HepG2 (cell line): ENCODE measurements around the gene NADK2. TPM values are rescaled to one million over a fixed set of nuclear protein-coding genes. Genes with fewer than 3 reads are reported as not detected.

Experiments
- ATF1 ChIP-seq: IDR thresholded peaks from 2 replicates; pipeline ENCODE4 v1.6.1; 2016; ENCODE audit warnings: mild to moderate bottlenecking, control low read depth
- CHD2 ChIP-seq: IDR thresholded peaks from 2 replicates; pipeline ENCODE4 v1.6.1; 2011; ENCODE audit warnings: low read depth, low read length, improper control_type of control experiment
- ERF ChIP-seq: IDR thresholded peaks from 2 replicates; pipeline ENCODE4 v1.6.1; 2018; ENCODE audit warnings: missing biosample characterization, missing genetic modification reagents
- ESRRA ChIP-seq: sonication (generic); formaldehyde crosslinking; IDR thresholded peaks from 2 replicates; pipeline ENCODE4 v1.5.1; 2020; ENCODE audit warnings: mild to moderate bottlenecking, low read depth, missing genetic modification reagents
- KDM1A ChIP-seq: IDR thresholded peaks from 2 replicates; pipeline ENCODE4 v1.6.1; 2016; ENCODE audit warnings: missing compliant biosample characterization
- KLF13 ChIP-seq: sonication (generic); formaldehyde crosslinking; IDR thresholded peaks from 2 replicates; pipeline ENCODE4 v1.4.0; 2020; ENCODE audit warnings: mild to moderate bottlenecking, missing genetic modification reagents
- MAZ ChIP-seq, 2 experiments: sonication (generic) in 1 of 2; formaldehyde crosslinking in 1 of 2; IDR thresholded peaks; 2 replicates each; pipeline versions ENCODE4 v1.5.0 to v1.6.1; 2012 to 2020; ENCODE audit warnings: low read depth in 2 of 2, mild to moderate bottlenecking in 2 of 2, borderline replicate concordance in 1 of 2, improper control_type of control experiment in 1 of 2, low read length in 1 of 2, missing genetic modification reagents in 1 of 2, moderate library complexity in 1 of 2
- MIXL1 ChIP-seq: IDR thresholded peaks from 2 replicates; pipeline ENCODE4 v1.6.1; 2016
- POLR2A ChIP-seq, 2 experiments: IDR thresholded peaks; 2 replicates each; pipeline ENCODE4 v1.6.1; 2011; ENCODE audit warnings: low read depth in 2 of 2, low read length in 2 of 2, mild to moderate bottlenecking in 1 of 2, moderate library complexity in 1 of 2; ENCODE audit not compliant: insufficient read depth in 1 of 2
- SAP130 ChIP-seq: IDR thresholded peaks from 2 replicates; pipeline ENCODE4 v1.6.1; 2016; ENCODE audit warnings: low read depth
- SIN3A ChIP-seq: IDR thresholded peaks from 2 replicates; pipeline ENCODE4 v1.6.1; 2011; ENCODE audit warnings: low read depth, mild to moderate bottlenecking, control low read depth, low read length, borderline replicate concordance
- SP140L ChIP-seq: sonication (generic); formaldehyde crosslinking; IDR thresholded peaks from 2 replicates; pipeline ENCODE4 v1.4.0; 2020; ENCODE audit warnings: missing genetic modification reagents, borderline replicate concordance
- UBTF ChIP-seq: sonication (generic); formaldehyde crosslinking; IDR thresholded peaks from 2 replicates; pipeline ENCODE4 v1.4.0; 2020; ENCODE audit warnings: mild to moderate bottlenecking, missing genetic modification reagents
- ZNF263 ChIP-seq: sonication (generic); formaldehyde crosslinking; IDR thresholded peaks from 2 replicates; pipeline ENCODE4 v1.4.0; 2020; ENCODE audit warnings: missing genetic modification reagents
- ZNF501 ChIP-seq: sonication (generic); formaldehyde crosslinking; IDR thresholded peaks from 2 replicates; pipeline ENCODE4 v1.5.1; 2020; ENCODE audit warnings: mild to moderate bottlenecking, moderate library complexity, missing genetic modification reagents
- ZNF564 ChIP-seq: sonication (generic); formaldehyde crosslinking; IDR thresholded peaks from 2 replicates; pipeline ENCODE4 v1.8.1; 2023; ENCODE audit warnings: mild to moderate bottlenecking, missing genetic modification reagents
- ZNF570 ChIP-seq: sonication (generic); formaldehyde crosslinking; IDR thresholded peaks from 2 replicates; pipeline ENCODE4 v1.4.0; 2020; ENCODE audit warnings: mild to moderate bottlenecking, missing genetic modification reagents, borderline replicate concordance
- ZNF607 ChIP-seq: sonication (generic); formaldehyde crosslinking; IDR thresholded peaks from 2 replicates; pipeline ENCODE4 v1.5.1; 2020; ENCODE audit warnings: missing genetic modification reagents, mild to moderate bottlenecking, borderline replicate concordance
- ZNF772 ChIP-seq: sonication (generic); formaldehyde crosslinking; IDR thresholded peaks from 2 replicates; pipeline ENCODE4 v1.5.0; 2020; ENCODE audit warnings: mild to moderate bottlenecking, missing genetic modification reagents
- ZSCAN5A ChIP-seq: sonication (generic); formaldehyde crosslinking; IDR thresholded peaks from 2 replicates; pipeline ENCODE4 v1.8.0; 2022; ENCODE audit warnings: mild to moderate bottlenecking, missing genetic modification reagents, borderline replicate concordance
- polyA plus RNA-seq, 8 experiments: library from polyadenylated mRNA; depleted of rRNA in 3 of 8; stranded (reverse) in 7 of 8; unstranded in 1 of 8; fragments of >200 nt; fragmentation: Illumina TruSeq in 4 of 8; extraction: Trizol in 4 of 8; gene quantifications; 2 replicates each; pipeline versions ENCODE4 v1.2.1 to v1.2.3, GENCODE V29; 2011 to 2016; ENCODE audit warnings: low read depth in 4 of 8, missing spikeins in 1 of 8, mixed read lengths in 1 of 8; ENCODE audit not compliant: insufficient read depth in 1 of 8
- total RNA-seq, 5 experiments: library from RNA; depleted of rRNA; stranded (reverse); fragments of >200 nt; fragmentation: Illumina TruSeq; extraction: Trizol; gene quantifications; 2 replicates each; pipeline ENCODE4 v1.2.3, GENCODE V29; 2016; ENCODE audit warnings: low read depth in 1 of 5
- TF ChIP-seq, protein P1 (sequence below): sonication (generic); formaldehyde crosslinking; IDR thresholded peaks from 2 replicates; pipeline ENCODE4 v1.5.1; 2020; ENCODE audit warnings: mild to moderate bottlenecking, missing genetic modification reagents, moderate library complexity
- TF ChIP-seq, protein P2 (sequence below): IDR thresholded peaks from 2 replicates; pipeline ENCODE4 v1.6.1; 2016; ENCODE audit warnings: low read depth, borderline replicate concordance

Gene NADK2
- total and polyA plus RNA-seq, 2 of the 13 experiments (the other 11 are each of a cell fraction or from before 2014, with no cell fraction given): 13.9 to 71.4 TPM

DNA sequence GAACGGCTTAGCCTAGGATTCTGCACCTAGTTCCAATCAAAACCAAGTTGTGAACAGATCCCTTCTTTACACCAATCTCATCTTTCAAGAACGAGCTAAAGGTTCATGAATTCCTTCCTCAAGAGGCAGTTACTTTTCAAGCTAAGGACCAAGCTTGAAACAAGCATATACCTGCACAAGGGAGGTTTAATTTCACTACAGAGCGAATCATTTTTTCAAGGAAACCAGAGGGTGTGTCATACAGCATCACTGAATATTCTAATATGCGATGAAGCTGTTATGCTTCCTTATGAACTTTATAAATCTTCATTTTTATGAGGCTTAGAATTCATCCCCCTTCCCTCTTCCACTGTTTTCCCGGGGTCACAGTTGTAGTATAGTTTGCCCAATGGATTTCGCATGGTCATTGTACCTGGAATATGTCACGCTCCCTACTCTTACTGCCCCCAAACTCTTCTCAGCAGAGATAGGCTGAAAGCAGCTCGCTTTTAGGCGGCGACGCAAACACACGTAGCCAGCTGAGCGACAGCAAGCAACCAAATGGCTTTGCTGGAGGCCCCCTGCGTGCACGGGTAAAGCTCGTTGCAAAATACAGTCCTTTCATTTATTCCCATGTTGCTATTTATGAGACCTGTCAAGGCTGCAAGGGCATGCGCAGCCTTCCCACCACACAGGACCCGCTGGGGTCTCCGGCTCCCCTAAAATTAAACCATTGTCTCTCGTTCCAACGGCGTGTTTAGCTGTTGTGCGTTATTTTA is 90.9 kb downstream of the NADK2 start (continued):
- TF ChIP-seq, protein P1, sequence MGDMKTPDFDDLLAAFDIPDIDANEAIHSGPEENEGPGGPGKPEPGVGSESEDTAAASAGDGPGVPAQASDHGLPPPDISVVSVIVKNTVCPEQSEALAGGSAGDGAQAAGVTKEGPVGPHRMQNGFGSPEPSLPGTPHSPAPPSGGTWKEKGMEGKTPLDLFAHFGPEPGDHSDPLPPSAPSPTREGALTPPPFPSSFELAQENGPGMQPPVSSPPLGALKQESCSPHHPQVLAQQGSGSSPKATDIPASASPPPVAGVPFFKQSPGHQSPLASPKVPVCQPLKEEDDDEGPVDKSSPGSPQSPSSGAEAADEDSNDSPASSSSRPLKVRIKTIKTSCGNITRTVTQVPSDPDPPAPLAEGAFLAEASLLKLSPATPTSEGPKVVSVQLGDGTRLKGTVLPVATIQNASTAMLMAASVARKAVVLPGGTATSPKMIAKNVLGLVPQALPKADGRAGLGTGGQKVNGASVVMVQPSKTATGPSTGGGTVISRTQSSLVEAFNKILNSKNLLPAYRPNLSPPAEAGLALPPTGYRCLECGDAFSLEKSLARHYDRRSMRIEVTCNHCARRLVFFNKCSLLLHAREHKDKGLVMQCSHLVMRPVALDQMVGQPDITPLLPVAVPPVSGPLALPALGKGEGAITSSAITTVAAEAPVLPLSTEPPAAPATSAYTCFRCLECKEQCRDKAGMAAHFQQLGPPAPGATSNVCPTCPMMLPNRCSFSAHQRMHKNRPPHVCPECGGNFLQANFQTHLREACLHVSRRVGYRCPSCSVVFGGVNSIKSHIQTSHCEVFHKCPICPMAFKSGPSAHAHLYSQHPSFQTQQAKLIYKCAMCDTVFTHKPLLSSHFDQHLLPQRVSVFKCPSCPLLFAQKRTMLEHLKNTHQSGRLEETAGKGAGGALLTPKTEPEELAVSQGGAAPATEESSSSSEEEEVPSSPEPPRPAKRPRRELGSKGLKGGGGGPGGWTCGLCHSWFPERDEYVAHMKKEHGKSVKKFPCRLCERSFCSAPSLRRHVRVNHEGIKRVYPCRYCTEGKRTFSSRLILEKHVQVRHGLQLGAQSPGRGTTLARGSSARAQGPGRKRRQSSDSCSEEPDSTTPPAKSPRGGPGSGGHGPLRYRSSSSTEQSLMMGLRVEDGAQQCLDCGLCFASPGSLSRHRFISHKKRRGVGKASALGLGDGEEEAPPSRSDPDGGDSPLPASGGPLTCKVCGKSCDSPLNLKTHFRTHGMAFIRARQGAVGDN (CRISPR knock-in tag): no peak
- TF ChIP-seq ZNF501 (CRISPR knock-in tag) (no peak), CHD2 (no peak), ZNF263 (CRISPR knock-in tag) (no peak), SAP130 (CRISPR knock-in tag) (peak; percentile 84), POLR2A (IDR thresholded peaks at IDR 0.05; ENCODE audit: insufficient read depth in 1 of 2, low read depth in 2 of 2, low read length in 2 of 2) (peak; percentile 53 to 54; a peak in 3 of 4 replicates), ZNF772 (CRISPR knock-in tag) (no peak), KDM1A (no peak), SIN3A (peak; percentile 75; the same call in 1 of the 2 replicates), ERF (no peak), MIXL1 (no peak), ATF1 (peak; percentile 92), SP140L (CRISPR knock-in tag) (no peak), ZNF564 (CRISPR knock-in tag) (no peak), KLF13 (CRISPR knock-in tag) (no peak), ZNF607 (CRISPR knock-in tag) (no peak), ZSCAN5A (CRISPR knock-in tag) (no peak), MAZ (IDR thresholded peaks at IDR 0.05; ENCODE audit: borderline replicate concordance, low read depth, low read length) (no peak), MAZ (CRISPR knock-in tag; IDR thresholded peaks at IDR 0.05; ENCODE audit: low read depth) (no peak), UBTF (CRISPR knock-in tag) (no peak), ZNF570 (no peak), ESRRA (CRISPR knock-in tag) (no peak)
- TF ChIP-seq, protein P2, sequence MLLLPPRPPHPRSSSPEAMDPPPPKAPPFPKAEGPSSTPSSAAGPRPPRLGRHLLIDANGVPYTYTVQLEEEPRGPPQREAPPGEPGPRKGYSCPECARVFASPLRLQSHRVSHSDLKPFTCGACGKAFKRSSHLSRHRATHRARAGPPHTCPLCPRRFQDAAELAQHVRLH (CRISPR knock-in tag): no peak
